HG02610 (cell line): ENCODE data around the gene RCC1.
A peak's percentile ranks its signal among the peaks of the same experiment; 100 is the strongest.
"Not testable (repeated sequence)": the region's sequence is repeated elsewhere in the genome, so short reads cannot be mapped to it uniquely, and the experiment has no call there.

Experiments
- ATAC-seq: cut with Tn5 transposase; IDR thresholded peaks from one replicate; pipeline ENCODE4 v1.9.1; 2021; ENCODE audit warnings: mild to moderate bottlenecking, moderate library complexity; ENCODE audit not compliant: unreplicated experiment

RCC1 gene

GRCh38 chr1:28541414-28542015, 35.7 kb downstream of the RCC1 start:
- ATAC-seq, result not testable (repeated sequence)

DNA sequence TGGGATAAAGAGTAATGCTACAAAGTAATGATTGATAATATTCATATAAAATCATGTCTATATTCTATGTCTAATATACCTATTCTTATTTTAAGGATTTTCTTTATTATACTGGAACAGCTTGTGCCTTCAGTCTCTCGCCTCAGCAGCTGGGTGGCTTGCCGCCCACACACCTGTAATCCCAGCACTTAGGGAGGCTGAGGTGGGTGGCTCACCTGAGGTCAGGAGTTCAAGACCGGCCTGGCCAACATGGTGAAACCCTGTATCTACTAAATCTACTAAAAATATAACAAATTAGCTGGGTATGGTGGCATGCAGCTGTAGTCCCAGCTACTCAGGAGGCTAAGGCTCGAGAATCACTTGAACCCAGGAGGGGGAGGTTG, 39.4 kb downstream of the RCC1 start:
- ATAC-seq, result no peak

- no peak for ATAC-seq
These were observed 42.5 kb downstream of the RCC1 start for GRCh38 chr1:28548318-28548717.

DNA sequence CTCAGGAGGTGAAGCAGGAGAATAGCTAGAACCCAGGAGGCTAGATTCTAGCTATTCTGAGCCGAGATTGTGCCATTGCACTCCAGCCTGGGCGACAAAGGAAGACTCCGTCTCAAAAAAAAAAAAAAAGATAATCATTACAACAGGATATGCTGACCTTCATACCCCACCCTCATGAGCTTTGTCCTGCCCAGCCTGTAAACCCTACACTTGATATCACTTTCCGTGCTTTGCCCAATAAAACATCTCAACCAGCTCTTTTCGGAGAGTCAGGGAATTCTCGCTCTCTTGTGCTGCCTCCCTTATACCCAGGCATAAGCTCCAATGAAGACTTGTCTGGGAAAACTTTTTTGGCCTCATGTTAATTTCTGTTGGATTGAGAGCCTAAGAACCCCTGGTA, 45.5 kb downstream of the RCC1 start:
- no peak for ATAC-seq

DNA sequence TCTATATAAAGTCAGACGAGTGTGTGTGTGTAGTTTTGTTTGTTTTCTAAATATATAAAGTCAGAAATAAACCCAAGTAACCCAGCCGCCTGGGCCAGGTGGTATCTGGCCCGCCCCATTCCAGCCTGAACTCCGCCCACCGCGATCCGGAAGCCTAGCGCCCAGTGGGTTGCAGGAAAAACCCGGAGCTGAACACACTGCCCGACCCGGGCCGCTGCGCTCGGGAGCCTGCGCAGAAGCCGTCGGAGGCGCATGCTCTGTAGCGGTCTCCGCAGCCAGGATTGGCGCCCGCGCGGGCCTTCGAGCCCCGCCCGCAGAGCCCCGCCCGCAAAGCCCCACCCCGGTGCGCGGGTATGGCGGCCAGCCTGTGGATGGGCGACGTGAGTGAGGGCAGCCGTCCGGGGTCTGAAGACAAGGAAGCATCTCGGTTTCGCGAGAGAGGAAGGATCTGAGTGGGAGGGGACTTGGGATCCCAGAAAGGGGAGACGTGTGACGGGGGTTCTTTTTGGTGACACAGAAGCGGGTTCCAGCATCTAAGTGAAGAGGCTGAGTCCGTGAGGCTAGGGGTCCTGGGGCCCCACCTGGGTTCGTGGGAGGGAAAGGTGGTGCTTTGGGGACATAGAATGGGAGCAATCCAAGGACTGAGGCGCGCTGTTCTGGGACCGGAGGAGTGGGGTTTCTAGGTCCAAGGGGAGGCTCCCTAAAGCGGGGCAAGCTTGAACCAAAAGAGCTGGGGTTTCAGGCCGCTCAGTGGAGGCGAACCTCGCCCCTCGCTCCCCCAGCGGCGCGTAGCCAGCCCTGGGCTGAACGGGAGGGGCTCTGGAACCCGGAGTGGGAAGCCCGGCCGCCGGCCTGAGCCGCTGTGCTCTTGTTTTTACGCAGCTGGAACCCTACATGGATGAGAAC, 47.2 kb downstream of the RCC1 start, which contains the start of gene TRNAU1AP:
Gene TRNAU1AP, plus strand, starts transcription at position 328 of the 906 bp plus-strand sequence. Its CDS starts 26 bp downstream, at position 354.
- ATAC-seq, result peak; percentile 93

DNA sequence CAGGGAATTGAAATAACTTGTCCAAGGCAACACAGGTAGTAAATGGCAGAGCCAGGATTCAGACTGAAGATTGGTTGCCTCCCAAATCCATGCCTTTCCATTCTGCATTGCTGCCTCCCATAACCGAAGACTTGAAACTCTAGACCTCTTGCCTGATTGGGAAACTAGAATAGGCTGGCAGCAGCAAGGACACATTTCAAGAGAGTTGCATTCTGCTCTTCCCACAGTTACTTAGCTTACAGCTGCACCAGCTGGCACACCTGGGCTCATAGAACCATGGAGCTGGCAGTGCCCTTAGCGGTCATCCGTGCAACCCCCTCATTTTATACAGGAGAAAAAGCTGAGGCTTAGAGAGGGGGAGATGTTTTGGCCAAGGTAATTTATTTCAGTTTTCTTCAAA, 55.0 kb downstream of the RCC1 start:
- ATAC-seq, result no peak

DNA sequence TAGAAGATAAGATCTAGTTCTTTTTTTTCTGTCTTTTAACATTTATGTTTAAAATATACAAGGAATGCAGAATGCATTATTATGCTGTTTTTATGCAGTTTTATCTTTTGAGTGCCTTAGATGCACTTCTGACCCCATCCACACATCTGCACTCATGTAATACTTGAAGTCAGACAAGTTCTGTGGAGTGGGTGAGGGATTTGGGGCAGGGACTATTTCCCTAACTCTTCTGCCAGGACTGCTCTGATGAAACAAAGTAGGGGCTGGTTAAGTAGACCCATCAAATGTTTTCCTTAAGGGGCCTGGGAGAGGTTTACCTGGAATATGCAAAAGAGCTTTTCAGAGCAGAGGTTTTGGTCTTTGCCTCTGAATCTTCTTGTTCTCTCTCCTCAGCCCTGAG, 58.5 kb downstream of the RCC1 start:
- no peak for ATAC-seq

DNA sequence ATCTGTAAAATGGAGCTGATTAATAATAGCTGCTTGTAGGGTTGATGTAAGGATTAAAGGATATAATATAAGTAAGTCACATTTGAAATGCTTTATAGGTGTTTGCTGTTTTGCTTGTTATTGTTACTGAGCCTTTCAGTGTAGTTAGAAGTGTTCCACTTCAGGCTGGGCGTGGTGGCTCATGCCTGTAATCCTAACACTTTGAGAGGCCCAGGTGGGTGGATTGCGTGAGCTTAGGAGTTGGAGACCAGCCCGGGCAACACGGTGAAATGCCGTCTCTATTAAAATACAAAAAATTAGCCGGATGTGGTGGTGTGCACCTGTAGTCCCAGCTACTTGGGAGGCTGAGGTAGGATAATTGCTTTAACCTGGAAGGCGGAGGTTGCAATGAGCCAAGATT, 59.2 kb downstream of the RCC1 start:
- no peak for ATAC-seq

DNA sequence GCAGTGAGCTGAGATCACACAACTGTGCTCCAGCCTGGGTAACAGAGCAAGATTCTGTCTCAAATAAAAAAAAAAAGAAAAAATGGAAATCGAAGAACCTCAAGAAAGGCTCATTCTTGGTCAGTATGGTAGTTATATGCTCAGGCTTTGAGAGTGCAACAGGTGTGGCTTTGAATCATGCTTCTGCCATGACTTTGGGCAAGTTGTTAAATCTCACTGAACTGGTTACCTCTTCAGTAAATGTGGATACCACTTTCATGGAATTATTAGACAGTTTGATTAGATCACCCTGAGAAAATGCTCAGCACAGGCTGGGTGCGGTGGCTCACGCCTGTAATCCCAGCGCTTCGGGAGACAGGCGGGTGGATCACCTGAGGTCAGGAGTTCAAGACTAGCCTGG, 59.9 kb downstream of the RCC1 start:
- ATAC-seq, result no peak

DNA sequence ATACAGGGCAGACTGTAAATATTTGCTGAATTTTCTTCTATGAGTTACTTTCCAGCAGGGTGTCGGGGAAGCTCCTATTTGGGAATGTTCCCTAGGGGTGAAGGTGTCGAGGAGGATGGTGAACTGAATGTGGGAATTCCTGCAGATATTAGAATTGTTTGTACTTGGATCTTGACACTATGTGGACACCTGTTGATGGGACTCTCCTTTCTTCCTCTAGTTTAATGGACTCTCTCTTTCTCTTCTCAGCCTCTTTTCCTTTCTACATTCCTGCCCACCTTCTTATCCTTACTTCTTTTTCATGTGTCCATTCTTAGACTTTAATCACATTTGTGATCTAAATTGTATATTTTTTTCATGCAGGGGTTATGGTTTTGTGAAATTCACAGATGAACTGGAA, 61.1 kb downstream of the RCC1 start:
- ATAC-seq, result no peak

DNA sequence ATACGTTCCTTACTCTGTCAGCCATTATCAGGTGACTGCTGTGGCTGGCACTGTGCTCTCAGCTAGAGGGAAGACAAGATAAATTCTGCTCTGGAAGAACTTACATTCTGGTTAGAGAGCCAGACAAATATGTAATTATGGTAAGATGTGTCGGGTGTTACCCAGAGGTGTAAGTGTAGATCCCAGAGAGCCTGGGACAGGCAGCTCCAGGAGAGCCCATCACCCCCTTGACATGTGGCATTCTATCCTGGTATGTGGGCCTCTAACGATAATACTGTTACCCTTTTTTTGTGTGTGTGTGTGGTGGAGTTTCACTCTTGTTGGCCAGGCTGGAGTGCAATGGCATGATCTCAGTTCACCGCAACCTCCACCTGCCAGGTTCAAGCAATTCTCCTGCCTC, 66.1 kb downstream of the RCC1 start:
- no peak for ATAC-seq

DNA sequence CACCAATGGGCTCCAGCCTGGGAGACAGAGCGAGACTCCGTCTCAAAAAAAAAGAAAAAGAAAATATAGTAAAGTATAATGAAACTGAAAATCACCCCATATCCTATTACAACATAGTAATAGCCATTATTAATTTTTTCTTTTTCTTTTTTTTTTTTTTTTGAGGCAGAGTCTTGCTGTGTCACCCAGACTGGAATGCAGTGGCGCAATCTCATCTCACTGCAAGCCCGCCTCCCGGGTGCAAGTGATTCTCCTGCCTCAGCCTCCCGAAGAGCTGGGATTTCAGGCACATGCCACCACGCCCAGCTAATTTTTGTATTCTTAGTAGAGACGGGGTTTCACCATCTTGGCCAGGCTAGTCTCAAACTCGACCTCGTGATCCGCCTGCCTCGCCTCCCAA, 67.0 kb downstream of the RCC1 start:
- not testable (repeated sequence) for ATAC-seq

- ATAC-seq, result no peak
These were observed 67.7 kb downstream of the RCC1 start for GRCh38 chr1:28573564-28573963.

GRCh38 chr1:28577052-28577678, 71.3 kb downstream of the RCC1 start:
- no peak for ATAC-seq

GRCh38 chr1:28577738-28578536, 72.1 kb downstream of the RCC1 start:
- no peak for ATAC-seq

DNA sequence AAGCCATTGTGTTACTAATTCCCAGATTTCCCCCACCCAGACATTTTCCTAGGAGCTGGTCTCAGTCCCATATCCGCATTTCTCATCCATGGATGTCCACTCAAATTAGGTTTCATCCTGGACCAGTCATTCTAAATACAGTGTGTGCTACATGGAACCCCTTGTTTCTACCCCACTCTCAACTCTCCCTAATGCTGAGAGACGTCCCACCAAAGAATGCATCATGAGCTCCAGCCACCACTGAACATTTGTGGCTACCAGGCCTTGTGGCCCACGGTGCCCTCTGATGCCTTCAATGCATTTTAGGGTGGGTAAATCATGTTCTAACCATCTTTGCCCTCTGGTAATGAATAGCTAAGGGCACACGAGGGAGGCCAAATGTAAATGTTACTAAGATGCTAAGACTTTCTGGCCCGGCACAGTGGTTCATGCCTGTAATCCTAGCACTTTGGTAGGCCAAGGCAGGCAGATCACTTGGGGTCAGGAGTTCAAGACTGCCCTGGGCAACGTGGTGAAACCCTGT, 72.9 kb downstream of the RCC1 start:
- no peak for ATAC-seq

DNA sequence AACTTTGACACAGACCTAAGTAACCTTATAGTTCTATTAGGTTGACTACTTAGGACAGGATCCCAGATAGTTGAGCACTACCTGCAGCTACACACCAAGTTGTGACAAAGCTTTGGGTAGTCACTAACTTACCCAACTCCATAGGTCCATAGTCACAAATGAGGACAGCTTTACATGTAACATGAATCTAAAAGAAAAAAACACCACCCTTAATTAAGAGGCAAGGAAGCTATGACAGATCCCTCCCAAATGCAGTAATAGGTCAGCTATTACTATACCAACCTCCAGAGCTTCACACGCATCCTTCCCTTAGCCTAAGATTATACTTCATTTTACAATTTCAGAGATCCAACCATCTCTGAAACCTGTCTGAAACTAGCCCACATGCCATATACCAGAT, 73.6 kb downstream of the RCC1 start:
- ATAC-seq, result no peak

- ATAC-seq, result peak; percentile 19
These were observed 75.1 kb downstream of the RCC1 start for GRCh38 chr1:28580722-28581530.

- ATAC-seq, result peak; percentile 84
These were observed 75.8 kb downstream of the RCC1 start for GRCh38 chr1:28581531-28582247.
